Smooth muscle cell (in vitro differentiated cells): ENCODE results near the gene NBEA. TPM values are rescaled to one million over a fixed set of nuclear protein-coding genes. Genes with fewer than 3 reads are reported as not detected.

Source experiments
- DNase-seq: peaks from one replicate; lab custom pipeline; 2025; ENCODE audit not compliant: unreplicated experiment; lab: John Stamatoyannopoulos, UW
- H2AFZ ChIP-seq: fragments of 200-600 bp; sonication (generic); 2 replicates; pipeline ENCODE4 v1.6.0; 2016; ENCODE audit warnings: antibody characterized with exemption, low read depth, mild to moderate bottlenecking
- H3F3A ChIP-seq: fragments of 200-600 bp; sonication (generic); 2 replicates; pipeline ENCODE4 v1.6.0; 2017; ENCODE audit warnings: antibody characterized with exemption, low read depth
- H3K27ac ChIP-seq: fragments of 200-600 bp; sonication (generic); 2 replicates; pipeline ENCODE4 v1.5.1; 2016; ENCODE audit warnings: low read depth, mild to moderate bottlenecking
- H3K27me3 ChIP-seq: fragments of 200-600 bp; sonication (generic); 2 replicates; pipeline ENCODE4 v1.6.1; 2016; ENCODE audit warnings: low read depth, mild to moderate bottlenecking
- H3K36me3 ChIP-seq: fragments of 200-600 bp; sonication (generic); 2 replicates; pipeline ENCODE4 v1.5.1; 2016; ENCODE audit warnings: low read depth
- H3K4me1 ChIP-seq: fragments of 200-600 bp; sonication (generic); 2 replicates; pipeline ENCODE4 v1.5.1; 2016; ENCODE audit warnings: low read depth
- H3K4me2 ChIP-seq: fragments of 200-600 bp; sonication (generic); 2 replicates; pipeline ENCODE4 v1.6.0; 2016; ENCODE audit warnings: mild to moderate bottlenecking
- H3K4me3 ChIP-seq: fragments of 200-600 bp; sonication (generic); 2 replicates; pipeline ENCODE4 v1.5.1; 2016; ENCODE audit warnings: mild to moderate bottlenecking
- H3K79me2 ChIP-seq: fragments of 200-600 bp; sonication (generic); 2 replicates; pipeline ENCODE4 v1.6.0; 2016; ENCODE audit warnings: low read depth, mild to moderate bottlenecking
- H3K9ac ChIP-seq: fragments of 200-600 bp; sonication (generic); 2 replicates; pipeline ENCODE4 v1.6.0; 2016; ENCODE audit warnings: low read depth
- H3K9me3 ChIP-seq: fragments of 200-600 bp; sonication (generic); replicated peaks from 2 replicates; pipeline ENCODE4 v1.5.1; 2016; ENCODE audit warnings: low read depth
- H4K20me1 ChIP-seq: fragments of 200-600 bp; sonication (generic); 2 replicates; pipeline ENCODE4 v1.6.0; 2016; ENCODE audit warnings: low read depth
- CTCF ChIP-seq: fragments of 200-600 bp; sonication (generic); IDR thresholded peaks from 2 replicates; pipeline ENCODE4 v1.5.1; 2017; ENCODE audit warnings: borderline replicate concordance, mild to moderate bottlenecking, antibody characterized with exemption; ENCODE audit not compliant: insufficient read depth, poor library complexity, severe bottlenecking
- WGBS: methylation state at CpG from one replicate; pipeline ENCODE4 v1.1.7; 2016; ENCODE audit warnings: low lambda C conversion rate; 5-methylcytosine and 5-hydroxymethylcytosine counted together
- polyA plus RNA-seq: library from polyadenylated mRNA; unstranded; fragments of >200 nt; fragmentation: Nextera tagmentation; extraction: Ambion mirVana; gene quantifications from 2 replicates; pipeline ENCODE4 v1.2.1, GENCODE V29; 2016
- total RNA-seq: library from RNA; depleted of rRNA; stranded (reverse); fragments of >200 nt; gene quantifications from 2 replicates; pipeline ENCODE4 v1.2.3, GENCODE V29; 2014

The NBEA gene
- total and polyA plus RNA-seq, 2 experiments from 2014 or later, result 3.6 to 11.7 TPM

GRCh38 chr13:35028338-35028867, 86.3 kb downstream of the NBEA start:
- H3K4me1 ChIP-seq, result no peaks in the 10 kb centered on the region
- no peaks in the 10 kb centered on the region for H3K36me3 ChIP-seq
- DNase-seq, result no peak
- no peaks in the 10 kb centered on the region for H3F3A ChIP-seq
- no peak overlapping the region for H3K4me3 ChIP-seq
- no peak overlapping the region for H3K4me2 ChIP-seq
- 86% methylated on average over 1 of the region's 1 CpG for WGBS
- no peak for TF ChIP-seq CTCF
- no peaks in the 10 kb centered on the region for H4K20me1 ChIP-seq
- H2AFZ ChIP-seq, result no peak overlapping the region
- H3K27ac ChIP-seq, result no peak overlapping the region
- no peak overlapping the region for H3K9ac ChIP-seq
- peaks cover 16% of the 10 kb centered on the region for H3K9me3 ChIP-seq
- H3K79me2 ChIP-seq, result no peaks in the 10 kb centered on the region
- H3K27me3 ChIP-seq, result no peaks in the 10 kb centered on the region

- H3F3A ChIP-seq, result no peaks in the 10 kb centered on the region
- H2AFZ ChIP-seq, result no peak overlapping the region
- no peaks in the 10 kb centered on the region for H3K27me3 ChIP-seq
- H3K79me2 ChIP-seq, result peaks cover 6% of the 10 kb centered on the region
- no peaks in the 10 kb centered on the region for H3K9me3 ChIP-seq
- no peak for TF ChIP-seq CTCF
- no peak overlapping the region for H3K4me3 ChIP-seq
- no peak overlapping the region for H3K4me2 ChIP-seq
- H3K36me3 ChIP-seq, result no peaks in the 10 kb centered on the region
- 85% methylated on average over 3 of the region's 3 CpGs for WGBS
- H4K20me1 ChIP-seq, result no peaks in the 10 kb centered on the region
- H3K27ac ChIP-seq, result no peak overlapping the region
- no peak for DNase-seq
- H3K9ac ChIP-seq, result no peak overlapping the region
- no peaks in the 10 kb centered on the region for H3K4me1 ChIP-seq
Measured at GRCh38 chr13:35039012-35039411, 96.9 kb downstream of the NBEA start.

- 99% methylated on average over 2 of the region's 2 CpGs for WGBS
- no peak overlapping the region for H3K27ac ChIP-seq
- H3K4me2 ChIP-seq, result no peak overlapping the region
- no peaks in the 10 kb centered on the region for H3K79me2 ChIP-seq
- DNase-seq, result no peak
- H3K36me3 ChIP-seq, result no peaks in the 10 kb centered on the region
- H3K4me3 ChIP-seq, result no peak overlapping the region
- H3F3A ChIP-seq, result no peaks in the 10 kb centered on the region
- no peak for TF ChIP-seq CTCF
- no peak overlapping the region for H3K9ac ChIP-seq
- H3K4me1 ChIP-seq, result no peaks in the 10 kb centered on the region
- no peak overlapping the region for H2AFZ ChIP-seq
- no peaks in the 10 kb centered on the region for H3K27me3 ChIP-seq
- no peaks in the 10 kb centered on the region for H3K9me3 ChIP-seq
- H4K20me1 ChIP-seq, result no peaks in the 10 kb centered on the region
Measured at GRCh38 chr13:35046587-35046986, 104.5 kb downstream of the NBEA start.

GRCh38 chr13:35055705-35056104, 113.6 kb downstream of the NBEA start:
- H4K20me1 ChIP-seq, result no peaks in the 10 kb centered on the region
- H3K4me1 ChIP-seq, result no peaks in the 10 kb centered on the region
- H3K9me3 ChIP-seq, result no peaks in the 10 kb centered on the region
- no peak overlapping the region for H3K9ac ChIP-seq
- no peak for TF ChIP-seq CTCF
- H3K27ac ChIP-seq, result no peak overlapping the region
- no peaks in the 10 kb centered on the region for H3K27me3 ChIP-seq
- no peak overlapping the region for H3K4me3 ChIP-seq
- H3K79me2 ChIP-seq, result no peaks in the 10 kb centered on the region
- 89% methylated on average over 5 of the region's 5 CpGs for WGBS
- no peak for DNase-seq
- no peaks in the 10 kb centered on the region for H3F3A ChIP-seq
- no peaks in the 10 kb centered on the region for H3K36me3 ChIP-seq
- no peak overlapping the region for H2AFZ ChIP-seq
- H3K4me2 ChIP-seq, result no peak overlapping the region
